Fibroblast of gingiva (primary cell): Measurements from ENCODE around the gene IFNA13.
"Not testable (repeated sequence)": the region's sequence is repeated elsewhere in the genome, so short reads cannot be mapped to it uniquely, and the experiment has no call there.

ENCODE experiments used
- DNase-seq: peaks from one replicate; pipeline ENCODE4 v3.0.0-alpha.2; 2011; ENCODE audit warnings: low read depth

The IFNA13 gene

GRCh38 chr9:21367957-21368356 is at the start of gene IFNA13:
Gene IFNA13 (minus strand): TSS chr9:21368057. CDS start chr9:21368010, 47 bp downstream.
- DNase-seq = no peak

- no peak for DNase-seq
Measured at GRCh38 chr9:21415493-21416267, 47.8 kb upstream of the IFNA13 start.

GRCh38 chr9:21414220-21414940 is 46.5 kb upstream of the IFNA13 start:
- no peak for DNase-seq

GRCh38 chr9:21413624-21414023 is 45.8 kb upstream of the IFNA13 start:
- DNase-seq = no peak

- no peak for DNase-seq
Measured at GRCh38 chr9:21413151-21413550, 45.3 kb upstream of the IFNA13 start.

GRCh38 chr9:21412107-21412506 is 44.2 kb upstream of the IFNA13 start:
- no peak for DNase-seq

- no peak for DNase-seq
Measured at GRCh38 chr9:21408817-21409216, 41.0 kb upstream of the IFNA13 start, which contains the start of gene IFNA8. Gene IFNA8 (plus strand): TSS chr9:21409117. CDS start chr9:21409177, 60 bp downstream.

GRCh38 chr9:21404146-21404545 is 36.3 kb upstream of the IFNA13 start:
- DNase-seq = peak; percentile 26

GRCh38 chr9:21402386-21403251 is 34.8 kb upstream of the IFNA13 start:
- DNase-seq = no peak

GRCh38 chr9:21399956-21400355 is 32.1 kb upstream of the IFNA13 start:
- no peak for DNase-seq

- no peak for DNase-seq
Measured at GRCh38 chr9:21398955-21399489, 31.2 kb upstream of the IFNA13 start.

GRCh38 chr9:21395778-21396717 is 28.2 kb upstream of the IFNA13 start:
- peak; percentile 6 for DNase-seq

- DNase-seq = no peak
Measured at GRCh38 chr9:21392270-21392669, 24.4 kb upstream of the IFNA13 start.

- no peak for DNase-seq
Measured at GRCh38 chr9:21385131-21385670, 17.3 kb upstream of the IFNA13 start, which contains the start of gene IFNA2. Gene IFNA2 (minus strand): TSS chr9:21385398. CDS start chr9:21385329, 69 bp downstream.

GRCh38 chr9:21383627-21384026 is 15.8 kb upstream of the IFNA13 start:
- no peak for DNase-seq

- DNase-seq = no peak
Measured at GRCh38 chr9:21381448-21382339, 13.8 kb upstream of the IFNA13 start.

GRCh38 chr9:21371467-21371866 is 3.6 kb upstream of the IFNA13 start:
- not testable (repeated sequence) for DNase-seq

GRCh38 chr9:21367169-21367568 is 688 bp downstream of the IFNA13 start:
- DNase-seq = not testable (repeated sequence)

GRCh38 chr9:21362287-21362686 is 5.6 kb downstream of the IFNA13 start:
- no peak for DNase-seq
